Stimulated activated CD8-positive, alpha-beta memory T cell treated with anti-CD3 and anti-CD28 coated beads, Interleukin-12 subunit alpha, Interleukin-12 subunit beta, amount 100 ng/mL, for 4 hours (primary cell): ENCODE data around the gene FANK1.

ENCODE experiments used
- DNase-seq: peaks from one replicate; pipeline ENCODE4 v3.0.0-alpha.2; 2020; ENCODE audit warnings: low read depth

The FANK1 gene, protein sequence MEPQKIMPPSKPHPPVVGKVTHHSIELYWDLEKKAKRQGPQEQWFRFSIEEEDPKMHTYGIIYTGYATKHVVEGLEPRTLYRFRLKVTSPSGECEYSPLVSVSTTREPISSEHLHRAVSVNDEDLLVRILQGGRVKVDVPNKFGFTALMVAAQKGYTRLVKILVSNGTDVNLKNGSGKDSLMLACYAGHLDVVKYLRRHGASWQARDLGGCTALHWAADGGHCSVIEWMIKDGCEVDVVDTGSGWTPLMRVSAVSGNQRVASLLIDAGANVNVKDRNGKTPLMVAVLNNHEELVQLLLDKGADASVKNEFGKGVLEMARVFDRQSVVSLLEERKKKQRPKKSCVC

DNA sequence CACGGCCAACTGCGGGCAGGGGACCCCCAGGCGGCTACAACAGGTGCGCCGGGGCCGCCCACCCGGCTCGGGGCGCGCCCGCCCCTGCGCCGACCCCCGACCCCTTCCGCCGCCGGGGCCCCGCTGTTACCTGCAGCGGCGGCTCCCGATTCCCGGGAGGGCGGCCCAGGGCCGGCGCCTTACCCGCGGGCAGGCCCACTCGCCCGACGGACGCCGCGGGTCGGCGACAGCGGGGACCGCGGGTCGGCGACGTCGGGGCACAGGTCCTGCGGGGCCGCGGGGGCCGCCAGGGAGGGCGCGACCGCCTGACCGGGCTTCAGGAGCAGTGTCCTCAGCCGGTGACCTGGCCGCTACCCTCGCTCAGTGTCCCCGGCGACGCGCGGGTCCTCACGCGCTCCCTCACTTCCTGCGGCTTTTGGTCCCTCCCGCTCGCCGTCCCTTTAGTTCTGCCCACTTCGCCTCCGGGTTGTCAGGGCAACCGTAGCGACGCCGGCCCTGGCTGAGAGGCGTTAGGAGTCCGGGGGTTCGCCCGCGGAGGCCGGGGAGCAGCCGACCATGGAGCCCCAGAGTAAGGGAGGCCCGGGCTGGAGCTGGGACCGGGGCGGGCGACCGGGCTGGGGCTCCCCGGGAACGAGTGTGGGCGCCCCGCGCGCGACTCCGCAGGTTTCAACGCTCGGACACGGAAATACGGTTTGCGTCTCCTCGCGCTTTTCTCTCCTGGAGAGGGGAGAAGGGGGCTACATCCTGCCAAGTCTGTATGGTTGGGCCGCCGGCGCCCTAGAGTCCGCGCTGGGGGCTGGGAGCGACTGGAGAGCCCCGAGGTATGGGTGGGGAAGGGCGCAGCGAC lies at the start of gene FANK1:
Gene FANK1 (plus strand): TSS at position 477 of the 847 bp plus-strand sequence. CDS start 79 bp downstream, at position 556.
- DNase-seq, result peak; percentile 57

DNA sequence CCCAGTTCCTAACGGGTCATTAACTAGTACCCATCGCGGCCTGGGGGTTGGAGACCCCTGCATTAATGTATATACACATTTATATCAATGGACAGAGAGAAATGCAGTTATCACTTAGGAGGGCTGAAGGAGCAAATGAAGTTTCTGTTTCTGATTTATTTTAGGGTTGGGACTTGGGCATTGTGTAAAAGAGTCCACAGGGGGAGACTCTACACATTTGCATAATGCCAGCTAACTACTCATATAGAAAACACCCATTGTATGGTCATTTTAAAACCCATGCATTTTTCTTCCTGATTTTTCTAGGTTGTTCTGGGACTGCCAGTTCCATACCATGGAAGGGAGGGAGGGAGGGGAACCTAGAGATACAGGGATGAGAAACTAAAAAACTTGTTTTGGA lies 49.5 kb upstream of the FANK1 start:
- DNase-seq, result no peak

DNA sequence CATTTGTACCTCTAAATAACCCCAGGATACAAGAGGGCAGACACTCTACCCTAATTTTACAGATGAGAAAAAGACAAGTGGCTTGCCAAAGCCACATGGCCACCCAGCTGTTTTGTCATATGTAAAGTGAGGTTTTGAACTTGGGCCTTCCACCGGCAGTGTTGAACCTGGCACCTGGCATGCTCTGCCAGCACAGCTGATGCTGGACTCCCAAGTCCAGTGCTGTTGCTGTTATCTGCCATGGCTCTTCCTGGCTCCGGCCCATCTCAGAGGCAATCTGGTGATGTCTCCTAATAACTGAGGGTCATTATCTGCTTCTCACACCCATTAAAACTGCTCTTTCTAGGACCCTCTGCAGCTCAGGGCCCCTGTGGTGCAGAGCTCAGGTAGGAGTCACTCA lies 48.0 kb upstream of the FANK1 start:
- no peak for DNase-seq

DNA sequence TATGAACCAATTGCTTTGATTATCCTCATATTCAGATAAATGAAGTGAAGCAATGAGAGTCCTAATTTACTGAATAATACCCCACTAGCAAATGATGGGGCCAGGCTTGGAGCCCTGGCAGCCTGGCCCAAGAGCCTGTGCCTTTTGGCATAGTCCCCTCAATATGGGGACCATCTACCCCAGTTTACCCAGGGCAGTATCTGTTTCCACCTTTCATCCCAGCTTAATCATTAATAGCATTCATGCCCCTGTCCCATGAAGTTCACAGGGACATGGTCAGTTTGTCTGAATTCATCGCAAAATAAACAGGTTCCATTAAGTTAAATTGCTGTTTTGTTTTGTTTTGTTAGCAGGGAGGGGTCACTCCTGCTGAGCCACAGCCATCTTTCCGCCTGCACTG lies 47.5 kb upstream of the FANK1 start:
- no peak for DNase-seq

DNA sequence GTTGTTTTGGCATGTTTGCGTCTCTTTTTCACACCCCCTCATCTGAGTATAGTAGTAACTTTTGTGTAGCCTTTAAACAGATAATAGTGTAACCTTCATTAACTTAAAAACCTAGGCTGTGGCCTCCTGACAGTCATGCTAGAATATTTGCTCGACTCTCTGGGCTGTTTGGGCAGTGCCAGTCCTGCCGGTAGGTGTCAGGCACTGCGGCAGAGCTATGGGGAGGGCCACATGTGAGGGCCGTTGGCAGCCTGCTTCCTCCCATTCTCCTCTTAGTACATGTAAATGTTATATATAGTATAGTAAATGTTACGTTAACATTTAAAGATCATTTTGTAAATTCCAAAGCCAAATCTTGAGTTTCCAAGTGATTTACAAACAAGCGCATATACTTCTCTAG lies 46.9 kb upstream of the FANK1 start:
- DNase-seq, result no peak

DNA sequence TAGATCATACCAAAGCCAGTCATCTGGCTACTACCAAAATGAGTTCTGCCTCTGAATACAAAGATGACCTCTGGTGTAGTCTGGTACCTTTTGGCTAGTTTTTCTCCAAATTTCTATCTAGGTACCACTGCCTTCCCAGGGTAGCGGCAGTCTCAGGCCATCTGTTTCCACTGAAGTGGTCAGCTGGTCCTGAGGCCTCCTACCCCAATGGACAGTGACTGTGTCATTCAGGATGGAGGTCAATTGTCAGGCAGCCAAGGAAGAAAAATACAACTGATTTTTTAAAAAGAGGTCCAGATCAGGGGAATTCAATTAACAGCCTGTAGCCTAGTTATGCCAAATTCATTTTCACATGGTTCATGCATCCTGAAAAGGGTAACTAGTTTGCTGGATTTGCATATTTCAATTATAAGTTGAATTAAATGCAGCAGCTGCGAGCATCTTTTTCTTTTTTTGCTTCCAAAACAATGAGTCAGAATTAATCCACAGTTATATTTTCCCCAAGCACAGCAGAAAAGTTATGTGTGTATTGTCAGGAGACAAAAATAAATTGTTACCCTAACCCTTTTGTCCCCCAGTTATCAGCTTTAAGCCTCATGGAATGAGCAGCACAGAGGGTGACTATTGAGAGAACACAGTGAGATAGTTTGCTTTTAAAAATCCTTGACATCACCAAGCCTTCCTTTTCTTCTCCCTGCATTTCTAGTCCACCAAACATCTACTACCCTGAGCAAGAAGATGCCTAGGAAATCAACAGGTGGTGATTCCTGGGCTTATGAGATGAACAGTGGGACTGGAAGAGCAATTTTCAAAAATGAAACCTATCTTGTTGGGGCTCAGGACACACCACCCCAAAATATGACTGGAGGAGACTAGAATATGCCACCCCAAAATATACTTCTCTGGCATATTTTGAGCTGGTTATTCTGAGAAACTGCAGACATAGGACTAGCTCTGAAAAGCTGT lies 45.3 kb upstream of the FANK1 start:
- DNase-seq, result no peak

DNA sequence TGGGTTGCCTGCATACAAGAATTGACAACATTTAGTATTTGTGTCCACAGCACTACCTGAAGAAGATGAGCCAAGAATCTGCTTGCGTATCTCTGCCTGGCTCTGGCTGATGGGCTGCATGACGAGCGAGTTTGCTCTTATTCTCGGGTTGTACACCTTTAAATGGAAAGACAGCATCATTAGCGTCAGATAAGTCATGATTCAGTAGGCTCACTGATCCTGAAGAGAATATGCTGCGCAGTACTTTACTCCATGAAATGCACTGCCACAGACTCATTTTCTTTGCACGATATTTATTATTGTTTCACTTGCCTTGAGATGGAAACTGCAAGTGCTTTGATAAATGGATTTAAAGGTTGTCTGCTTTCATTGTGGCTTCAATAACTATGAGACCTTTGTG lies 43.9 kb upstream of the FANK1 start:
- DNase-seq, result no peak

DNA sequence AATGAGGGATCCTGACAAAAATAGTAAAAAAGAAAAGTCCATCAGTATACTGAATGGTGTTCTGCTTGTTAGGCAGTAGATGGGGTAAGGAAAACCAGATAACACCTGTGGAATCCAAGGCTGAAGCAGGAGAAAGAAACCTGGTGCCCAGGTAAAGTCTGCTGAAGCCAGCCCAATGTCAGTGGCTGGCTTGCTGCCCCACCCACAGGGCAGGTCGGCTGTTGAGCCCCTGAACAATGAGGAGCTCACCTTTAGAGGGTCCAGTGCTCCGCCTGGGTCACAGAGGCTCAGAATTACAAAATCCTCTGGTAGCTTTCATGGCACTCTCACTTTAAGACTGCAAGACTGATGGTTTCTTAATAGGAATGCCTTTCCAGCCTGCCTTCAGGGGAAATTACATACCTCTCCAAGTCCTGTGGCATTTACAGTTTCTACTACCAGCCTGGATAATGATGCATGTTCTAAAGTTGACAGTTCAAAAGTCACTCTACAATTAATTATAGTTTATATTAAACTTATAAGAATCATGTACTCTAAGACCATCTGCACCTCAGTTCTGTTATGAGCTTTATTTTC lies 39.1 kb upstream of the FANK1 start:
- DNase-seq, result no peak

DNA sequence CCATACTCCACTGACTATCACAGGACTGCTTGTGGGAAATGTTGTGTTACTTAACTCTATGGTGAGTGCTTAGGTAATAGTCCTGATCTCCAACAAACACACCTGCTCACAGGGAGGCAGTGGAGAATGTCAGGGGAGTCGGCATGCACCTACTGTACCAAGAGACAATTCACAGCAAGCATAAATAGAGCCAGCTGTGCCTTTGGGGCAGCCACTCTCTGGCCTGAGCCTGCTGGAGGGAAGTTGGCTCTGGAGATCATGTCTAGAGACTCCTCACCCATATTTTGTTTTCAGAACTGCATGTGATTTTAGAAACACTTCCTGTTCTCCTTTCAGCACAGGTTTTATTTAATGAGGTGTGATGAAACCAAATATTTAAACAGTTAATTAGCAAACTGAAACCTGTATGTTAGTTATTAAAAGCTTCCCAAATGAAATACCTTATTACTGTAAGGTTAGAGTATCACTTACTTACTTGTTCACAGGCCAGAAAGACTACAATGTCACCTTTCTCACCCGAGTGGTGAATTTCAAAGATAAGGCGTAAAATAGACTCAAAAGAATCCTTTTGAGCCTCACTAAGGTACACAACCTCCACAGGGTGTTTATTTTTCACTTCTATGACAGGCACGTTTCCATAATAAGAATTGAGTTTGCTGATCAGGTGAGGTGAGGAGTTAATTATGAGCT lies 37.1 kb upstream of the FANK1 start:
- no peak for DNase-seq

DNA sequence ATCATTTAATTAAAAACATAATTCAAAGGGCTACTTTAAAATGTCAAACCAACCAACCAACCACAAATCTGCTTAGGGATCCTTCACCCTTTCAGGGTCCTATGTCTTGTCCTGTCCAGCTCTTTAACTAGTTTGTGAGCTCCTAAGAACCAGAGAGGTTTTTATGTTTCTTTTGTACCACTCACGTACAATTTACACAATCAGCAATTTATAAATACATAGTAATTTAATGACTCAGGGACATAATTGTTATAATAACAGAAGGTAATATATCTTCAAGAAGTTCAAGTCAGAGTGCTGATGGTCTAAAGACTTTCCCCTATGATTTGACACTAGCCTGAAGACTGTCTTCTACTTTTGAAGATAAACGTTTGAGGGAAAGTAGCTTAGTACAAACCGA lies 31.2 kb upstream of the FANK1 start:
- DNase-seq, result no peak

DNA sequence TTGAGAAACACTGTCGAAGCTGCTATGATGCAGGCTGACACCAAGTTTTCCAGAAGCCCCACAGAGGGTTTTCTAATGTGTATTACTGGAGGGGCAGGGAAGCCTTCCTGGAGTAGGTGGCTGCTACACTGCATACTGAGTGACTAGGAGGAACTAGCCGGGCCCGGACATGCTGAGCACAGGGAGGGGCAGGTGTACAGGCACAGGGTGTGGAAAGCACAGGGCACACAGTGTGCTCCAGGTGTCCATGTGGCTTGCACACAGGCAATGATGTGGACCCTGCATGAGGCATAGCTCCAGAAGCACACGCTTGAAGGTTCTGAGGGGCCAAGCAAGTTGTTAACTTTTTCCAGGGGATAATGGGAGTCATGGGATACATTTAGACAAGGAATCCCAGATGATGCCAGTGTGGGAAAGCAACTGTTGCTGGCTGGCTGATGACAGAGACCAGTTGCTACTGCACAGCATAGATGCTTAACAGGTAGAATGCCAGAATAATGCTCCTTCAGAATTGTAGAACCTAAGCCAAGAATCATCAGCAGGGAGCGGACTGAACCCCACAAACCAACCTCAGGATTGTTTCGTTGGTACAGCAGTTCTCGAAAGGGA lies 29.8 kb upstream of the FANK1 start:
- DNase-seq, result no peak

DNA sequence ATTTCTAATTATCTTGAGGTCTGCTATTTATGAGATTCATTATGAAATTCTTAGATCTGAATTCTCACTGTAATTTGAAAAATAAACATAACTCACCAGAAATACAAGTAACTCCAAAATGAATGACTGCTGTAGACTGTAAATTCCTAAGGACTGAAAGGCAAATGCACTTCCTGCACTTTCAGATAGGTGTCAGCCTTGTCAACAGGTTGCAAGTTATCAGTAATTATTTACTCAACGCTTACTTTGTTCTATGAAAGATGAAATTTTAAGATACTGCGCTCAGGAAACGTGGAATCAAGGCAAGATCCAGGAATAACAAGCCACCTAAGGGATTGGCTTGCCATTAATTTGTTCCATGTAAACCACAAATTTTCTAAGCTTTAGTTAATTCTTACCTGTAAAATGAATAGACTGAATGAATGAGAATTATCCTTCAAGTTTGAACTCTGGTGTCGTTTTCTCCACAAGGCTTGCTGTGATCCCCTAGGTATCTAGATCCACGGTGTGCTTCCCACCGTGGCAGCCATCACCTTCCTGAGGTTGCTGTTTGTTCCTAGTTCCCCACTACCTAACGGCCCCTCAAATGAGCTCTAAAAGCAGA lies 27.9 kb upstream of the FANK1 start:
- DNase-seq, result no peak

DNA sequence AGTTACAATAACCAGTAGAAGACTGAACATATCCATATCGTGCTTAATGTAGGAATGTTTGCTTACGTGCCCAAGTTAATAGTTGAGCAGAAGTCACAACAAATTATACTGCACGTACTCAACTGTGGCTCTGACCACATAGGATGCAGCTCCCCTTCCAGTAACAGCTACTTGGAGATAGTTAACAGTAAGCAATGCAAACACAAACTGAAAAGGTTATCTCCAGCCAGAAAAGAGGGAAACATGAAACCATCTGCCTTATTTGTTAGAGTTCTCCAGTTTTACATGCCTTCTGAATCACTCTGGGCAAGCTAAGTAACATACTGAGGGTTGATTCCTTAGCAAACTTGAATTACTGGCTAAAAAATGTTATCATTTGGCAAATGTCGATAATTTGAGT lies 25.0 kb upstream of the FANK1 start:
- DNase-seq, result no peak

DNA sequence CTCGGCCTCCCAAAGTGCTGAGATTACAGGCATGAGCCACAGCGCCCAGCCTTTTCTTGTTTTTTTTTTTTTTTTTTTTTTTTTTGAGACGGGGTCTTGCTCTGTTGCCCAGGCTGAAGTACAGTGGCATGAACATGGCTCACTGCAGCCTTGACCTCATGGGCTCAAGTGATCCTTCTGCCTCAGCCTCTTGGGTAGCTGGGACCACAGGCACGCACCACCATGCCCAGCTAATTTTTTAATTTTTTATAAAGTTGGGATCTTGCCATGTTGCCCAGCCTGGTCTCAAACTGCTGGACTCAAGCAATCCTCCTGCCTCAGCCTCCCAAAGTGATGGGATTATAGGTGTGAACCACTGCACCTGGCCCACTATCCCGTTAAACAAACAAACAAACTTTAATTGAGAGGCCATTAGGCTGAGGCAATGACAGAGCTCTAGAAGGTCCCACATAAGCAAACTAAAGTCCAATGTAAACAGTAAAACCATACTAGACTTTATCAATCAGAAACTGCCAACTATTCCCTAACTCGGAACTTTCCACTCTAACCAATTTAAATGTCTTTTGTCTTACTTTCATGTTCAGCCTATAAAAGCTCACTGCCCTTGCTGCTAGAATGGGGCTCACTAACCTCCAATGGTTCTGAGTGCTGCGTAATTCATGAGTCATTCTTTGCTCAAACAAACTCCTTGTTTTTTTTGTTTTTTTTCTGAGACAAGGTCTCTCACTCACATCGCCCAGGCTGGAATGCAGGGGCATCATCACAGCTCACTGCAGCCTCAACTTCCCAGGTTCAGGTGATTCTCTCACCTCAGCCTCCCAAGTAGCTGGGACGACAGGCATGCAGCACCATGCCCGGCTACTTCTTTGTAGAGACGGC lies 17.2 kb upstream of the FANK1 start:
- no peak for DNase-seq

DNA sequence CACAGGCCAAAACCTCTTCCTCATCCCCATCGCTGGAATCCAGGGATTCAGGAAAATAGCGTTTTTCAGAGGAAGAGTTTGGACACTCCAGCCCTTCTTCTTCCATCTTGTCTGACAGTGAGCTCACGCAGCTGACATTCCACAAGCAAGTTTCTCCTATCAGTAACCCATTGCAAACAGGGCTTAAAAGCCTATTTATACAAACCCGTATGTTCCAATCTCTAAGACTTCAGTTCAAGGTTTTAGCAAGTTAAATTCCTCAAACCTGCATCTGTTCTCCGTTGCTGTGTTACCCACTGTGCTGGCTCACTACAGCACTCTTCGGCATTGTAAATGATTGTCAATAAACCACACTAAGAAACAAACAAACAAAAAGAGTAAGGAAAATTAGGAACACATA lies 15.6 kb upstream of the FANK1 start:
- no peak for DNase-seq

DNA sequence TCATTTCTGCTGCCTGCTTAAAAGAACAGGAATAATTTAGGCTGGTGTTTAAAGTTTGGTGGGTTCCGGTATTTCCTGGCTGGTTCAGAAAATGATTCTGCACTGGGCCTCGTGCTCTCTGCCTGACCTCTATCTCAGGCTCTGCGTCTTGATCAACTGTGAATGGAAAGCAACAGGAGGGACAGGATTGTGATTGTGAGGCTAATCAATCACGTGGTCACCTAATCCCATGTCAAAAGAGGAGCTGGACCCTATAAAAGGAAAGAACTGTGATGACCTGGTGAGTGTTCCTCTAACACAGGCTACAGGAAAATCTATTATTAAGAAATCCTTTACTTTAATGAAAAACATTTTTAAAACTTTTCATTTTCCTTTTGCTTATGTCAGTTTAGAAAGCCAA lies 15.2 kb upstream of the FANK1 start, which contains the start of gene DHX32:
Gene DHX32 (minus strand): TSS at position 101 of the 400 bp plus-strand sequence. CDS start 468 bp downstream, outside the sequence.
- no peak for DNase-seq

DNA sequence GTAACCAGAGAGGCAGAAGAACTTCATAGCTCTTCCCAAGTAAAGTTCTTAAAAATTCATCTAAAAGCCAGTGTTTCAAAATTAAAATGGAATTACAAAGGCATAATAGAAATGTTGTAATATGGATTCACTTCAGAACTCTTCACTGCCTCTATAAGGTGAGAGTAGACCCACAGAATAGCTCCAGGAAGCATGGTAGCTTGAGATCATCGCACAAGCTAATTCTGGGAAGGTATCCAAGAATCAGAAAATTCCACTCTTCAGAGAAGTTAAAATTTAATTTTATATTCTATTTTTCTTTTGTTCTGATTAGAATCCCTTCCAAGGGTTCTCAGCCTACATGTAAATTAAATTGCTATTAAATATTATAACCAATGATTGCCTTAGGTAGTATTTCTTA lies 13.8 kb upstream of the FANK1 start:
- DNase-seq, result no peak

DNA sequence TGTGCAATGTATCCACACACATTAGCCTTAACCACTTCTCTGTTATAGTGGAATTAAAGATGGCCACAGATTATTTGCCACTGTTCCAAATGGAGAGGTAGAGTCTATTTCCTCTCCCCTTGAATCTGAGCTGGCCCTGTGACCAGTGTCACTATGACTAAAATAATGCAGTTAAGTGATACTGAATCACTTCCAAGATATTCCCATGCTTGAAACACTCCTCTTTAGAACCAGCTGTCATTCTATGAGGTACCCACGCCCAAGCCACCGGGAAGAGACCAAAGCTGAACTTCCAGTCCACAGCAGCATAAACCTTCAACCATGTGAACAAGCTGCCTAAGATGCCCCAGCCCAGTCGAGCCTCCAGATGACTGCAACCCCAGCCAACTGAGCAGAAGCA lies 13.2 kb upstream of the FANK1 start:
- DNase-seq, result no peak

DNA sequence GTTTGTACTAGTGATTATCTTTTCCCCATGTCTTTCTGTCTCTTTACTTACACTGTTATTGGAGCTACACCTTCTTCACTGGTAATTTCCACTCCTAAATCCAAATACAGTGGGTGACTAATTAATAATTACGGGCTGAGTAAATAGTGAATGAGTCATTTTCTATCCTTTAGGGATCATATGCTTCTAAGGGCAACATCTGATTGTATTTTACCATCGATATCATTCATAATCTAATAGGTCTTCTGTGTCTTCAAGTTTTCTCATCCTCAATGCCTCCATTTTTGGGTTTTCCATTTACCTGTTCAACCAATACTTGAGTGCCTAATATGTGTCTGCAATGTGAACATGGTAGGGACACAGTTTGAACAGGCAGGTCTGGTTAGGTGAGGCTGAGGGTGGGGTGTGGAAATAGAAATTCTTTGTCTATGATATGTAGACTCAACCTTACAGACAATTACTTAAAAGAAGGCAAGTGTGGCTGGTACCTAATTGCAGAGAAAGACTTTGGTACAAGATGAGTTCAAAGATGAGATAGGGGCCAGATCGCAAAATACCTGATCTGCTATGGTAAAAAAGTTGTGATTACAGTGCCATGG lies 9.4 kb upstream of the FANK1 start:
- DNase-seq, result no peak
